K562 (cell line): ENCODE data around the gene NUPR1. TPM values are rescaled to one million over a fixed set of nuclear protein-coding genes. Genes with fewer than 3 reads are reported as not detected.
A peak's percentile ranks its signal among the peaks of the same experiment; 100 is the strongest.

Experiments
- BHLHE40 ChIP-seq: IDR thresholded peaks from 2 replicates; pipeline ENCODE4 v1.6.1; 2011; ENCODE audit warnings: low read length, improper control_type of control experiment
- C11orf30 ChIP-seq: fragments of 450-650 bp; IDR thresholded peaks from 2 replicates; pipeline ENCODE4 v1.6.1; 2016; ENCODE audit warnings: low read depth, mild to moderate bottlenecking
- CHD4 ChIP-seq: fragments of 200-600 bp; sonication (generic); IDR thresholded peaks from 3 replicates; pipeline ENCODE4 v1.6.1; 2012; ENCODE audit warnings: low read depth, mild to moderate bottlenecking, mixed read lengths, low read length, inconsistent platforms; ENCODE audit not compliant: insufficient read depth, insufficient replicate concordance, poor library complexity, severe bottlenecking
- CREBBP ChIP-seq: IDR thresholded peaks from one replicate; pipeline ENCODE4 v1.6.1; 2012; ENCODE audit warnings: low read depth, mild to moderate bottlenecking, control low read depth, inconsistent platforms, low read length
- DPF2 ChIP-seq: fragments of 450-650 bp; IDR thresholded peaks from 2 replicates; pipeline ENCODE4 v1.6.1; 2016
- FOXA1 ChIP-seq: fragments of 450-650 bp; IDR thresholded peaks from 2 replicates; pipeline ENCODE4 v1.6.1; 2016; ENCODE audit warnings: mild to moderate bottlenecking, borderline replicate concordance
- GTF2A2 ChIP-seq: IDR thresholded peaks from 2 replicates; pipeline ENCODE4 v1.6.1; 2016; ENCODE audit warnings: mild to moderate bottlenecking, missing genetic modification characterization, missing compliant biosample characterization
- MAZ ChIP-seq, 2 experiments: fragments of 450-650 bp in 1 of 2; sonication (generic) in 1 of 2; formaldehyde crosslinking; IDR thresholded peaks in 1 of 2; conservative IDR thresholded peaks in 1 of 2; 2 replicates each; pipeline versions ENCODE4 v1.4.0 to v1.5.0; 2020; ENCODE audit warnings: mild to moderate bottlenecking in 1 of 2, missing genetic modification reagents in 1 of 2
- MCM3 ChIP-seq: fragments of 450-650 bp; IDR thresholded peaks from 2 replicates; pipeline ENCODE4 v1.6.1; 2016
- NFIX ChIP-seq: fragments of 250-450 bp; sonication (Bioruptor Pico); IDR thresholded peaks from 2 replicates; pipeline ENCODE4 v1.4.0; 2020; ENCODE audit warnings: low read depth, mild to moderate bottlenecking, moderate library complexity
- POLR2G ChIP-seq: fragments of 200-400 bp; formaldehyde crosslinking; IDR thresholded peaks from 2 replicates; pipeline ENCODE4 v1.6.1; 2017; ENCODE audit warnings: low read depth, mild to moderate bottlenecking, antibody characterized with exemption, low read length, moderate library complexity
- RBFOX2 ChIP-seq: fragments of 200-400 bp; formaldehyde crosslinking; IDR thresholded peaks from 2 replicates; pipeline ENCODE4 v1.6.1; 2017; ENCODE audit warnings: low read depth, mild to moderate bottlenecking, low read length, moderate library complexity
- ZNF184 ChIP-seq: sonication (generic); formaldehyde crosslinking; IDR thresholded peaks from 2 replicates; pipeline ENCODE4 v1.5.0; 2020; ENCODE audit warnings: missing genetic modification reagents
- ZNF282 ChIP-seq: sonication (generic); formaldehyde crosslinking; IDR thresholded peaks from 2 replicates; pipeline ENCODE4 v1.8.1; 2023; ENCODE audit warnings: missing genetic modification reagents
- polyA plus RNA-seq, 8 experiments: library from polyadenylated mRNA; depleted of rRNA in 4 of 8; stranded (reverse) in 5 of 8; unstranded in 3 of 8; fragments of >200 nt; fragmentation: Nextera tagmentation in 2 of 8; fragmentation: Illumina TruSeq in 1 of 8; extraction: Ambion mirVana in 2 of 8; extraction: Trizol in 1 of 8; gene quantifications; 2 replicates each; pipeline versions ENCODE4 v1.2.1 to v1.2.3, GENCODE V29; 2011 to 2014; ENCODE audit warnings: inconsistent platforms in 1 of 8, missing spikeins in 1 of 8
- total RNA-seq, 7 experiments: library from RNA; depleted of rRNA in 6 of 7; stranded (reverse); fragments of >200 nt in 6 of 7; fragmentation: Illumina TruSeq in 2 of 7; extraction: Trizol in 2 of 7; gene quantifications; 2 replicates each; pipeline versions ENCODE4 v1.2.1 to v1.2.3, GENCODE V29; 2011 to 2021; ENCODE audit warnings: low replicate concordance in 1 of 7
- TF ChIP-seq, protein P1 (sequence below), 2 experiments: fragments of 150-350 bp in 1 of 2; IDR thresholded peaks; 2 replicates each; pipeline ENCODE4 v1.6.1; 2012 to 2016; ENCODE audit warnings: low read depth in 2 of 2, low read length in 2 of 2, mild to moderate bottlenecking in 1 of 2, moderate library complexity in 1 of 2
- TF ChIP-seq, protein P2 (sequence below): fragments of 450-650 bp; IDR thresholded peaks from 2 replicates; pipeline ENCODE4 v1.6.1; 2016; ENCODE audit warnings: borderline replicate concordance
- TF ChIP-seq, protein P3 (sequence below): sonication (generic); formaldehyde crosslinking; IDR thresholded peaks from 2 replicates; pipeline ENCODE4 v1.8.1; 2023; ENCODE audit warnings: mild to moderate bottlenecking, missing genetic modification reagents

The NUPR1 gene
- total and polyA plus RNA-seq, 9 of the 15 experiments (the other 6 are each of a cell fraction or from before 2014, with no cell fraction given) = 0.07 to 1.5 (median 0.27) TPM

DNA sequence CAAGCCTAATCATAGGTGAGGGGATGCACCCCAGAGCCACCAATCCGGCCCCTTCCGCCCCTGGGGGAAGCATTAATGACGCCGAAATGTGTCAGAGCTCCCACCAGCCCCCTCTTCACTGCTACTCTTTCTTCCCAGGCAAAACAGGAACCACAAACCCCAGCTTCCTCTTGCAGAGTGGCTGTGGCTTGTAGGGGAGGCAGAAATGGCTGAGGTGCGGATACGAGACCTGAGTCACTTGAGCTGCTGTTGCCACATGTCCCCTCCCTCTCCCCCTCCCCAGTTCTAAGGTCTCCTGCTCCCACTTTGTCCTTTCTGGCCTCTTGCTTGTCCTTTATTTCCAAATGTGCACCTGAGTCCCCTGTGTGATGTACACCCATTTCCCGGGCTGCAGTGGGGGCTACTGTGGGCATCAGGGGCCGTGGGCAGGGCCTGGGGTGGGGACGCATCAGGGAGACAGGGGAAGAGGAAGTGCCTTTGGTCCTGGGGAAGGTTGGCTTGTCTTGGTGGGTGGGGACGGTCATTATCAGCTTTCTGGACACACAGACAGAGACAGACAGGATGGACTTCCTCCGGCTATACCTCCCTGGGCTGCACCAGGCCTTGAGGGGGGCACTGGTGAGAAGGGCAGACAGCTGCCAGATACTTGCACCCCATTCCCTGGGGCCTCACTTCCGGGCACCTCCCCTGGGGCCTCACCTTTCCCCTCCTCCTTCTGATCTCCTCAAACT lies 44.5 kb downstream of the NUPR1 start, which contains the start of gene APOBR (continued):
- no peak for TF ChIP-seq FOXA1
- no peak for TF ChIP-seq C11orf30
- TF ChIP-seq ZNF184 (CRISPR knock-in tag) = no peak
- peak; percentile 51 for TF ChIP-seq RBFOX2
- peak; percentile 44; the same call in 1 of the 2 replicates for TF ChIP-seq POLR2G
- no peak for TF ChIP-seq NFIX (CRISPR knock-in tag)
- no peak for TF ChIP-seq CREBBP
- TF ChIP-seq MAZ (CRISPR knock-in tag; conservative IDR thresholded peaks at IDR 0.05 in 1 of 2, IDR thresholded peaks at IDR 0.05 in 1 of 2) = 0 out of 4 replicates have a peak, but pooled peaks of 1 of the 2 experiments have one; percentile 61
- no peak for TF ChIP-seq MCM3
- TF ChIP-seq GTF2A2 (tag) = no peak
- no peak for TF ChIP-seq BHLHE40
- TF ChIP-seq CHD4 = no peak
- TF ChIP-seq, protein P1, sequence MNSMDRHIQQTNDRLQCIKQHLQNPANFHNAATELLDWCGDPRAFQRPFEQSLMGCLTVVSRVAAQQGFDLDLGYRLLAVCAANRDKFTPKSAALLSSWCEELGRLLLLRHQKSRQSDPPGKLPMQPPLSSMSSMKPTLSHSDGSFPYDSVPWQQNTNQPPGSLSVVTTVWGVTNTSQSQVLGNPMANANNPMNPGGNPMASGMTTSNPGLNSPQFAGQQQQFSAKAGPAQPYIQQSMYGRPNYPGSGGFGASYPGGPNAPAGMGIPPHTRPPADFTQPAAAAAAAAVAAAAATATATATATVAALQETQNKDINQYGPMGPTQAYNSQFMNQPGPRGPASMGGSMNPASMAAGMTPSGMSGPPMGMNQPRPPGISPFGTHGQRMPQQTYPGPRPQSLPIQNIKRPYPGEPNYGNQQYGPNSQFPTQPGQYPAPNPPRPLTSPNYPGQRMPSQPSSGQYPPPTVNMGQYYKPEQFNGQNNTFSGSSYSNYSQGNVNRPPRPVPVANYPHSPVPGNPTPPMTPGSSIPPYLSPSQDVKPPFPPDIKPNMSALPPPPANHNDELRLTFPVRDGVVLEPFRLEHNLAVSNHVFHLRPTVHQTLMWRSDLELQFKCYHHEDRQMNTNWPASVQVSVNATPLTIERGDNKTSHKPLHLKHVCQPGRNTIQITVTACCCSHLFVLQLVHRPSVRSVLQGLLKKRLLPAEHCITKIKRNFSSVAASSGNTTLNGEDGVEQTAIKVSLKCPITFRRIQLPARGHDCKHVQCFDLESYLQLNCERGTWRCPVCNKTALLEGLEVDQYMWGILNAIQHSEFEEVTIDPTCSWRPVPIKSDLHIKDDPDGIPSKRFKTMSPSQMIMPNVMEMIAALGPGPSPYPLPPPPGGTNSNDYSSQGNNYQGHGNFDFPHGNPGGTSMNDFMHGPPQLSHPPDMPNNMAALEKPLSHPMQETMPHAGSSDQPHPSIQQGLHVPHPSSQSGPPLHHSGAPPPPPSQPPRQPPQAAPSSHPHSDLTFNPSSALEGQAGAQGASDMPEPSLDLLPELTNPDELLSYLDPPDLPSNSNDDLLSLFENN (IDR thresholded peaks at IDR 0.05; ENCODE audit: low read depth in 2 of 2, low read length in 2 of 2) = no peak
- TF ChIP-seq DPF2 = peak; percentile 30; the same call in 1 of the 2 replicates
- TF ChIP-seq ZNF282 (CRISPR knock-in tag) = no peak
- TF ChIP-seq, protein P2, sequence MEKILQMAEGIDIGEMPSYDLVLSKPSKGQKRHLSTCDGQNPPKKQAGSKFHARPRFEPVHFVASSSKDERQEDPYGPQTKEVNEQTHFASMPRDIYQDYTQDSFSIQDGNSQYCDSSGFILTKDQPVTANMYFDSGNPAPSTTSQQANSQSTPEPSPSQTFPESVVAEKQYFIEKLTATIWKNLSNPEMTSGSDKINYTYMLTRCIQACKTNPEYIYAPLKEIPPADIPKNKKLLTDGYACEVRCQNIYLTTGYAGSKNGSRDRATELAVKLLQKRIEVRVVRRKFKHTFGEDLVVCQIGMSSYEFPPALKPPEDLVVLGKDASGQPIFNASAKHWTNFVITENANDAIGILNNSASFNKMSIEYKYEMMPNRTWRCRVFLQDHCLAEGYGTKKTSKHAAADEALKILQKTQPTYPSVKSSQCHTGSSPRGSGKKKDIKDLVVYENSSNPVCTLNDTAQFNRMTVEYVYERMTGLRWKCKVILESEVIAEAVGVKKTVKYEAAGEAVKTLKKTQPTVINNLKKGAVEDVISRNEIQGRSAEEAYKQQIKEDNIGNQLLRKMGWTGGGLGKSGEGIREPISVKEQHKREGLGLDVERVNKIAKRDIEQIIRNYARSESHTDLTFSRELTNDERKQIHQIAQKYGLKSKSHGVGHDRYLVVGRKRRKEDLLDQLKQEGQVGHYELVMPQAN = no peak
- TF ChIP-seq, protein P3, sequence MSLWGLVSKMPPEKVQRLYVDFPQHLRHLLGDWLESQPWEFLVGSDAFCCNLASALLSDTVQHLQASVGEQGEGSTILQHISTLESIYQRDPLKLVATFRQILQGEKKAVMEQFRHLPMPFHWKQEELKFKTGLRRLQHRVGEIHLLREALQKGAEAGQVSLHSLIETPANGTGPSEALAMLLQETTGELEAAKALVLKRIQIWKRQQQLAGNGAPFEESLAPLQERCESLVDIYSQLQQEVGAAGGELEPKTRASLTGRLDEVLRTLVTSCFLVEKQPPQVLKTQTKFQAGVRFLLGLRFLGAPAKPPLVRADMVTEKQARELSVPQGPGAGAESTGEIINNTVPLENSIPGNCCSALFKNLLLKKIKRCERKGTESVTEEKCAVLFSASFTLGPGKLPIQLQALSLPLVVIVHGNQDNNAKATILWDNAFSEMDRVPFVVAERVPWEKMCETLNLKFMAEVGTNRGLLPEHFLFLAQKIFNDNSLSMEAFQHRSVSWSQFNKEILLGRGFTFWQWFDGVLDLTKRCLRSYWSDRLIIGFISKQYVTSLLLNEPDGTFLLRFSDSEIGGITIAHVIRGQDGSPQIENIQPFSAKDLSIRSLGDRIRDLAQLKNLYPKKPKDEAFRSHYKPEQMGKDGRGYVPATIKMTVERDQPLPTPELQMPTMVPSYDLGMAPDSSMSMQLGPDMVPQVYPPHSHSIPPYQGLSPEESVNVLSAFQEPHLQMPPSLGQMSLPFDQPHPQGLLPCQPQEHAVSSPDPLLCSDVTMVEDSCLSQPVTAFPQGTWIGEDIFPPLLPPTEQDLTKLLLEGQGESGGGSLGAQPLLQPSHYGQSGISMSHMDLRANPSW (CRISPR knock-in tag) = no peak
